Muscle of arm (tissue), 12 donors: ENCODE measurements around the gene CHCHD6. TPM values are rescaled to one million over a fixed set of nuclear protein-coding genes. Genes with fewer than 3 reads are reported as not detected.

Source experiments
- DNase-seq: peaks from one replicate; pipeline ENCODE4 v3.0.0-alpha.2; 2013
- polyA plus RNA-seq, 12 donors: library from polyadenylated mRNA; unstranded; fragments of 120-200 nt; gene quantifications; one replicate each; pipeline ENCODE4 v1.2.1, GENCODE V29; 2013; ENCODE audit not compliant: insufficient read length in 12 of 12

Gene CHCHD6
- polyA plus RNA-seq, 12 donors: 4.7 to 12.8 (median 7.3) TPM; not detected in 1

DNA sequence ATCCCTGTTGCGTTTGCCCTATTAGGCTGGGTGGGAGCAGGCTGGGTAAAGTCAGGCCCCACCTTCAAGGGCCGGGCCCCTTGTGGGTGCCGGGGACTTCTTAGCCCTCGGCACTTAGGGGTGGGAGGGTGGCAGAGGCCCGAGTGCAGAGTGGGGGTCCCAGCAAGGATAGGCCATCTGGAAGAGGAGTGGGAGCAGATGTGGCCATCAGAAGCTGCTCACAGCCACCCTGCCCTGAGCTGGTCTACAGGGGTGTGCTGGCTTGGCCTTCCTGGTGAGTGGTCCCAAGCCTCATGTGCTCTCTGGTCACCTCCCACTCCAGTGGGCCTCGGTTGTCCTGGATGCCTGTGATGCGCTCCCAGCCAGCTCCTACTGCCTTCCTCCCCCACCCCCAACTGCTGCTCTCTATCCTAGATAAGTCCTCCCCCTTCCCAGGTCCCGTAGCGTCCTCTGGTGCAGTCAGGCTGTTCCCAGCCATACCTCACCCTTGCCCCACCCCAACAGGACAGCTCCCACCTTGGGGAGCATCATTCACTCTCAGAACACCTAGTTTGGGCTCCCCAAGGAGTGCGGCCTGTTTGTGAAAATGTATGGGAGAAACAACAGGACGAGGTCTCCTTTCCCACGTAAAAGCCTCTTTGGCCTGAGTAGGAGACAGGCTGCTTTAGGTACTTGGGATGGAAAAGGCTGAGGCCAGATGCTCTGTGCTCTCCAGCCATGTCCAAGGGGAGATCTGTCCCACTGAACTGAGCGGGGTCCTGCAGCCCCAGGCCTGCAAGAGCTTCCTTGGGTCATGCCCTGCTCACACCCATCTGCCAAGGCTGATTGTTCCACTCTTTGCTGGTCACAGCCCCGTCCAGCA, 254.0 kb downstream of the CHCHD6 start:
- no peak for DNase-seq

GRCh38 chr3:126958638-126959085, 254.6 kb downstream of the CHCHD6 start:
- no peak for DNase-seq

GRCh38 chr3:126959136-126959920, 255.3 kb downstream of the CHCHD6 start:
- DNase-seq: no peak

GRCh38 chr3:126959921-126960603, 256.0 kb downstream of the CHCHD6 start:
- DNase-seq: no peak

DNA sequence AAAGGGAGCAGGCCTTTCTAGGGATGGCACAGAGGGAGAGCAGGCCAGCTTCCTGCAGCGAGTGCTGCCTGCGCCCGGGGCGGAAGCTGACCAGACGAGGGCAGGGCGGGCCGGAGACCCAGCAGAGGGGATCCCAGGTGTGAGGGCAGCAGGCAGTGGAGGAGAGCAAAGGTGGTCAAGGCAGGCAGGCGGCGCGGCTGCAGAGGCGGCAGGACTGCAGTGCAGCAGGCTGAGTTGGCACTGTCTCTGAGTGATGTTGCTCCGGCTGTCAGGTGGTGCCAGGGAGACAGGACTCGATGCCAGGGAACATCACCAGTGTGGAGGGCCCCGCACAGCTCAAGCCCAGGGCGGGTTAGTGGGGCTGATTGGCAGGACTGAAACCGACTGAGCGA, 256.6 kb downstream of the CHCHD6 start:
- no peak for DNase-seq

DNA sequence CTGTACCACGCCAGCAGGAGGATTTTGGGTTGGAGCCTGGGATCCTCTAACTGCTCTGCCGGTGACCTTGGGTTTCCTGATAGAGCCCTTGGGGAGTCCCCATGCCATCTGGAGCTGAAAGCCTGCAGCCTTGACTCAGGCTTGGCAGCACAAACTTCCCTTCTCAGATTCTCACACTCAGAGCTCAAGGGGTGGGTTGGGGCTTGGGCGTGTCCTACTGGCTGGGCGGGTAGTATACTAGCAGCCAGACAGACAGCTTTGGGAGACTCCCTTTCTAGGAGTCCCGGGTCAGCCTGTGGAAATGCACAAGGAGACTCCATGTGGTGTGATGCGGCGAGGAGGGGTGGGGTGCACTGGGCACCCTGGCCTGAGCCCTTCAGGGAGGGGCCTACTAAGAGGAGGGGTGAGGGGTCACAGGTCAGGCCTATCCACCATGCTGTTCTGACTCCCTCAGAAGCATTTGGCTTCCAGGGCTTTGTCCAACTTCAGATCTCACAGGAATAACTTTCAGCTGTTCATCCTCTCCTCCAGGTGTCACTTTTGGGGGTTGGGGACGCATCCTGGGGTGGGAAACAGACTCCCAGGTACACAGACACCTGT, 257.3 kb downstream of the CHCHD6 start:
- peak; percentile 52 for DNase-seq

GRCh38 chr3:126961791-126962461, 257.9 kb downstream of the CHCHD6 start:
- no peak for DNase-seq

- DNase-seq: no peak
Measured at GRCh38 chr3:126962756-126963155, 258.7 kb downstream of the CHCHD6 start.

DNA sequence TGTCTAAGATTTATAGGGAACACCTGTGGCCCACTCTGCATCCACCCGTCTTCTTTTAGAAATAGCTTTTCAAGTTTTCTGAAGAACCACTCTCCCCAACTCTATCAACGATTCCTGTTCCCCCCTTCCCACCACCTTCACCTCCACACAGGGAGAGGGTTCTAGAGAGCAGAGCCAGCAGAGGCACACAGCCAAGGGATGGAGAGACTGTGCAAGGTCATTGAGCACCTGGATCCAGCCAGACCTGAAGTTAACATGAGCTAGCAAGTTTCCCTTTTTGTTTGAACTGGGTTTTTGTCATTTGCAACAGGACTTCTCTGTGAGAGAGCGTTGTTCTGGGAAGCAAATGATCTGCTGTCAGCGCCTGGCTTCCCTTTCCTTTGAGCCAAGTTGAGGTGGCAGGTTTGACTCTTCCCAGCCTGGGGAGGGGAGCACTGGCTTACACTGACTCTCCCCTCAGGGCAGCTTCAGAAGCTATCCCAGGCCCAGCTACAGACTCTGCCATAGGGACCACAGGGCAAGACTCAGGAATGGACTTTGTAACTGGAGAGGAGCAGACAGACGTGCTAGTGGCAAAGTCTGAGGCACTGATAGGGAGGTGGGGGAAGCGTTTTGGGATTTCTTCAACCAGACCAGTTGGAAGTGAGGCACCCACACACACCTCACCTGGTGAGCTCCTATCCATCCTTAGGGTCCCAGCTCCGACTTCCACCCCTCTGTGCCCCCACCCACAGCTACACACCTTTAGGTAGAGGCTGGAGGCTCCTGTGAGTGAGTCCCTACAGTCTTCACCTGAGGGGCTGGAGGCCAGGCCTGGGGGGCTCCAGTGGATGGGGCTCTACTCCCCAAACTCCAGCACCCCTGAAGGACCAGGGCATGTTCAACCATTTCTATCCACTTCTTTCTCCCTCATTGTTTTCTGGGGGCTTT, 259.5 kb downstream of the CHCHD6 start:
- DNase-seq: no peak

DNA sequence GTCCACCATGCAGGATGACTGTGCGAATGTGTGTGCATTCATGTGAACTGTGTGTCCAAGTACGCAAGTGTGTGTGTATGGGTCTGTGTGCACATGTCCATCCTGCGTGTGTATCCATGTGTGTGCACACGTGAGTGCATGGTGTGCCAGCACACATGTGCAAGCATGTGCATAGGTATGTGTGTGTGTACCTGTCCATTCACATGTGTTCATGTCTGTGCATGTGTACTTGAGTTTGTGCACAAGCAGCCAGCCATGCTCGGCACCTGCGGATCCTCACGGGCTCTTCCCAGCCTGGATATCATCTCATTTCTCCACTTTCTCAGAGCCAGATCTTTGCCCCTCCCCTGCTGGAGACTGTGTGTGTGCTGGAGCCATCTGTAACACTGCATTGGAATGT, 260.2 kb downstream of the CHCHD6 start:
- no peak for DNase-seq

DNA sequence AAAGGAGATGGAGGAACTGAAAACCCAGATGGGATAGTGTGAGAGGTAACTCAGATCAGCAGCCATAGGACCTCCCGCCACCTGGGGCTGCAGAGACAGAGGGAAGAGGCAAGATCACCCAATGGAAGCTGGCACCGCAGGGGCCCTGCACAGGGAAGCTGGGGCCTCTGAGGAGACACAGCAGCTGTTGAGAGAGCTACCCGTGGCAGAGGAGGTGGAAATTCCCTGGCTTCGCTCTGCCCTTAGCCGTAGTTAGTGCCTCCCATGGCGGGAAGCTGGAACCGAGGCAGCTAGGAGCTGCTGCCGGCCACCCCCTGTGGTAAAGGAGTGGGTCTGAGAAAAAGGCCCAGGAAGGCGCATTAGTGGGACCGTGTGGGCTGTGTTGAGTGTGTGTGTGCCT, 260.9 kb downstream of the CHCHD6 start:
- no peak for DNase-seq

DNA sequence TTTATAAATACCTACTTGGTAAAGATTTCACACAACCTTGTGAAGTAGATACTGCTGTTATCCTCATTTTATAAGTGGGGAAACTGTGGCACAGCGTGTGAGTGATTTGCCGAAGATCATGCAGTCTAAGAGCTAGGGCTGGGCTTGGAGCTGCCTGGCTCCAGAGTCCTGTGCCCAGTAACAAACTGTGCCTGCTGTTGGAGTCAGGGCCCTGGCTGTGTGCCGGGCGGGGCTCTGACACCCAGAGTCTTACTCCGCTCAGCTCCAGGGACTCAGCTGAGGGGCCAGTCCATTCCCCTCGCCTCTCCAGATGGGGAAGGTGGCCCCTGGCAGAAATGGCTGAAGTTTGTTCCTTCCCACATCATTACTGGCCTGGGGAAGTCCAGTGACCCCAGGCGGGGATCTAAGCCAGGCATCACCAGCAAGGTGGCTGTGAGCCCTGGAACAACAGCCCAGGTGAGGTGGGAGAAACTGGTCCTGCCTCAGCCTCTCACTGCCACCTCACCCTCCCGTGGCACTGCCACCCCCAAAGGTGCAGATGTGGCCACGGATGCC, 261.6 kb downstream of the CHCHD6 start:
- no peak for DNase-seq

DNA sequence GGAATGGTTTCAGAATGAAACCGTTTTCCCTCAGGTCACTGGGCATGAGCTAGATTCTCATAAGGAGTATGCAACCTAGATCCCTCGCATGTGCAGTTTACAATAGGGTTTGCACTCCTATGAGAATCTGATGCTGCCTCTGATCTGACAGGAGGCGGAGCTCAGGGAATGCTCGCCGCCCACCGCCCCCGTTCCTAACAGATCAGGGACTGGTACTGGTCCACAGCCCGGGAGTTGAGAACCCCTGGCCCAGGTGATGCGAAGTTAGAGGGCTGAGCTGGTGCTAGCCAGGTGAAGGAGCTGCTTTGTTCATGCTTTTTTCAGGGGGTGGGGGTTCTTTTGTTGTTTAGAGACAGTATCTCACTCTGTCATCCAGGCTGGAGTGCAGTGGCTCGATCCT, 263.3 kb downstream of the CHCHD6 start:
- DNase-seq: no peak

DNA sequence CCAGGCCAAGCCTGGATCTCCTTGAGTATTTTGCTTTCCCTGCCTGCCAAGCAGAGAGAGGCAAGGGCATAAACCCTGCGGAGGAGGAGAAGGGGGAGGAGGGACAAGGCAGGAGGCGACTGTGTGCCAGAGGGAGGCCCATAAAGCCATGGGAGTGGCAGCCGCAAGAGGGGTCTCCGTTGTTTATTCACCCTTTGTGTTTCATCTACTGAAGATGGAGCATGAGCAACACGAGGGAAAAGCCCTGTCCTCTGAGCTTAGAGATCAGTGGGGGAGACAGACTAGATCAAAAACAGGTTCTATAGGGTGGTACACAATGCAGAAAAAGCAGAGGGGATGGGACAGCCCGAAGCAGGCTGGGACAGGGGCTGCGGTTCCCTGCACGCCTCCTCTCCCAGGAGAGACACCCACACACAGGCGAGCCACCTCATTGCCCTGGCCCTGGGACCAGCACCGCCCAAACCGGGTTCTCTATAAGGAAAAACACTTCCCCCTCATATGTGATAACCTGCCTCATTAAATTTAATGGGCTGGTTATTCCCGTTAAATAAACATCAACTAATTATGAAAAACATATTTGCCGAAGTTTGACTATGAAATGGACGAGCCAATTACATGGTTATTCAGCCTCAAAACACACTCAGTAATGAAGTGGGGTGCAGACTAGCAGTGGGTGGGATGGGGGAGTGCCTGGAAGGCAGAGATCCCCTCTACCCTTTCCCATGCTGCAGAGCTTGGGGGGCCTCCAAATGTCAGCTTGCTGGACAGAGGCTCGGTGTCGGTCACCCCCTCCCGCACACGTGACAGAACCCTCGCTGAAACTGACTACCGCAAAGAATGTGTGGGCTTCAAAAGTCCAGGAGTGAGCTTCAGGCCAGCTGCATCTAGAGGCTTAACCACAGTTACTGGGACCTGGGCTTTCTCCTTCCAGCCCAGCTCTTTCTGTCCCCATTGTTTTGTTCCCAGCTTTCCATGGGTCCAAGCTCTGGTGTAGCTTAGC, 264.7 kb downstream of the CHCHD6 start:
- DNase-seq: no peak

DNA sequence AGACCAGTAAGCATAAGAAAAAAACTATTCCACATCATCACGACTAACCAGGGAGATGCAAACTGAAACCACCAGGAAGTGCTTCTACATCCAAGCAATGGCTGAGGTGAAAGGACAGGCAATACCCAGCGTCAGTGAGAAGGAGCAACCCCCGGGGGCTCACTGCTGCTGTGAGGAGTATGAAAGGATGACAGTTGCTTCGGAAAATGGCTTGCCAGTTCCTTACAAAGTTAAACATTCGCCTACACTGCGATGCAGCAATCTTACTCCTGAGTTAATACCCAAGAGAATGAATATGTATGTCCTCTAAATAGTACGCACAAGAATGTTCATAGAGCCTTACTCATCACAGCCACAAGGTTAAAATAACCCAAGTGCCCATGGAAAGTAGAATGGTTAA, 265.5 kb downstream of the CHCHD6 start:
- no peak for DNase-seq

DNA sequence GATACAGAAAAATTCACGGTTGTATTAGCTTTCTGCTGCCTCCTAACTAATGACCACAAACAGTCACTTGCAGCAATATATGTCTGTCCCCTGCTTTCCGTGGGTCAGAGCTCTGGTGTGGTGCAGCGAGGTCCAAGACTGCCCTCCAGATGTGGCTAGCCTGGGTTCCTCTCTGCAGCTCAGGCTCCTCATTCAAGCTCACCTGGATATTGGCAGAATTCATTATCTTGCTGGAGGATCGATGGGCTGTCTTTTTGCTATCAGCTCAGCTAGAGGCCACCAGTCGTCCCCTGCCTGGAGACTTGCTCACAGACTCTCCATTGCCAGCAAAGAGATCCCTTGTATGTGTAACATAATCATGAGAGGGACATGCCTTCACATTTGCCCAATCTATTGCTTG, 266.1 kb downstream of the CHCHD6 start:
- DNase-seq: no peak

DNA sequence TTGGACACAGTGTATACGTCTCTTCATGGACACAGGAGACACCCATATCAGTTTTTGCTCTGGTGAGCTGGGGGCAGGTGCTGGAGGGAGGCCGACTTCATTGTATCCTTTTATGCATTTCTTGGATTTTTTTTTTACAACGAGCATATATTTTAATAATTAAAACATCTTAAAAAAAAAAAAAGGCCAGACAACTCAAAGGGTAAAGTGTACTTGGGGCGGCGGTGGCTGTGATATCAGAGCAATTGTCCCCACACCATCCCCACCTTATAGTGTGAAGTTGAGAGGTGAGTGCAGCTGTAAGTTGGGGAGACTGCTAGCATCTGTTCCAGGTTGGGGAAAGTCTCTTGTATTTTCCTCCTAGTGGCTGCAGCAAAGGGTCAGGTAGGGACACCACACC, 266.9 kb downstream of the CHCHD6 start:
- no peak for DNase-seq

GRCh38 chr3:126971891-126972351, 267.9 kb downstream of the CHCHD6 start:
- DNase-seq: no peak

- no peak for DNase-seq
Measured at GRCh38 chr3:126972866-126973265, 268.8 kb downstream of the CHCHD6 start.
